Activated T-cell treated with anti-CD3 and anti-CD28 coated beads for 48 hours (primary cell): ENCODE results near the gene SLC6A11.

Experiments
- DNase-seq: peaks from one replicate; pipeline ENCODE4 v3.0.0-alpha.2; 2020; ENCODE audit warnings: low read depth

The SLC6A11 gene

GRCh38 chr3:10981031-10981430 lies 165.0 kb downstream of the SLC6A11 start:
- DNase-seq = no peak

DNA sequence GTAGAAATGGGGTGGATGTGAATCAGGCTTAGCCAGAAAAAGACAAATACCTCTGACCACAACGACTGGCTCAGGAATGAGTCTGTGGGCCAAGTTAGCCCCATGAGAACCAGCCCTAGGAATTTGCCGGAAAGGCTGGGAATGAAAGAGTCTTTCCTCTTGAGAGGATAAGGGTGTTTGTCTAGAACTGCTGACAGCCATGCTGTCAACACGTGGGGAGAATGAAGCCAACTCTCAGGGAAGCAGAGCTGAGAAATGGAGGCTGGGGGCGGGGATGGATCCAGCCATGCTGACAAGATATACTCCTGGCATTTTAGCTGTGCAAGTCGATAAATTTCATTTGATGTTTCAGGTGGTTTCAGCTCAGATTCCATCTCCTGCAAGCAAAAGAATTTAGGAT lies 165.9 kb downstream of the SLC6A11 start:
- no peak for DNase-seq

GRCh38 chr3:10982782-10983181 lies 166.8 kb downstream of the SLC6A11 start:
- no peak for DNase-seq

GRCh38 chr3:10983219-10983916 lies 167.3 kb downstream of the SLC6A11 start:
- DNase-seq = no peak

DNA sequence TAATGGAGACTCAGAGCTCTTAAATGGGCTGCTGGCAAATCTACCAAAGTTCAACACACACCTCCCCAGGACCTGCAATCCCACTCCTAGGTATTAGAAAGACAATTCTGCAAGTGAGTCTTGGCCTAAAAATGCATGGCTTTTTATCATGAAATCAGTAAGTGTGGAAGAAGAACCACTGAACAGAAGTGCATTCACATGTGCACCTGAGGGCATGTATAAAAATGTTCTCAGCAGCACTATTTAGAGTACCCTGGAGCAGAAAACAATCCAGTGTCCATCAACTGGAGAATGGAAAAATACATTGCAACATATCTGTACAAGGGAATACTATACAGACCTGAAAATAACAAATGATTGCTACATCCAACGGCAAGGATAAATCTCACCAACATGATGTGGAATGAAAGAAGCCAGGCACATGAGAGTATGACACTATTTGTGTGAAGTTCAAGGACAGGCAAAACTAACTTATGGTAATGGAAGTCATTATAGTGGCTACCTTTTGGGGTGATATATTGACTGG lies 168.4 kb downstream of the SLC6A11 start:
- DNase-seq = no peak

GRCh38 chr3:10985181-10985580 lies 169.2 kb downstream of the SLC6A11 start:
- DNase-seq = no peak

- no peak for DNase-seq
Measured at GRCh38 chr3:10986592-10986991, 170.6 kb downstream of the SLC6A11 start.

- no peak for DNase-seq
Measured at GRCh38 chr3:10988001-10988665, 172.1 kb downstream of the SLC6A11 start.

- DNase-seq = no peak
Measured at GRCh38 chr3:10988991-10989484, 173.0 kb downstream of the SLC6A11 start.
